Activated CD4-positive, alpha-beta T cell treated with anti-CD3 and anti-CD28 coated beads, Interleukin-2, amount 50 U/mL, for 4 hours (primary cell): Measurements from ENCODE around the gene NTM.

ENCODE experiments used
- DNase-seq, 2 experiments: peaks; one replicate each; pipeline ENCODE4 v3.0.0-alpha.2; 2020

The NTM gene

GRCh38 chr11:131510662-131511061 is 140.2 kb downstream of the NTM start:
- DNase-seq = no peak

GRCh38 chr11:131511794-131512193 is 141.4 kb downstream of the NTM start:
- no peak for DNase-seq

GRCh38 chr11:131512228-131512627 is 141.8 kb downstream of the NTM start:
- no peak for DNase-seq

GRCh38 chr11:131514062-131514461 is 143.6 kb downstream of the NTM start:
- no peak for DNase-seq

- no peak for DNase-seq
Observed at GRCh38 chr11:131518305-131518838, 148.0 kb downstream of the NTM start.

GRCh38 chr11:131522851-131523250 is 152.4 kb downstream of the NTM start:
- no peak for DNase-seq

- DNase-seq = no peak
Observed at GRCh38 chr11:131530407-131530806, 160.0 kb downstream of the NTM start.

GRCh38 chr11:131533149-131533548 is 162.7 kb downstream of the NTM start:
- no peak for DNase-seq

- no peak for DNase-seq
Observed at GRCh38 chr11:131533998-131534397, 163.6 kb downstream of the NTM start.

GRCh38 chr11:131534611-131535010 is 164.2 kb downstream of the NTM start:
- DNase-seq = no peak

GRCh38 chr11:131536159-131536558 is 165.7 kb downstream of the NTM start:
- DNase-seq = no peak

GRCh38 chr11:131537196-131537595 is 166.8 kb downstream of the NTM start:
- DNase-seq = no peak

GRCh38 chr11:131537748-131538147 is 167.3 kb downstream of the NTM start:
- no peak for DNase-seq

GRCh38 chr11:131538322-131538721 is 167.9 kb downstream of the NTM start:
- no peak for DNase-seq

GRCh38 chr11:131540676-131541075 is 170.3 kb downstream of the NTM start:
- DNase-seq = no peak

GRCh38 chr11:131543389-131544025 is 173.1 kb downstream of the NTM start:
- no peak for DNase-seq

- no peak for DNase-seq
Observed at GRCh38 chr11:131544591-131544990, 174.2 kb downstream of the NTM start.

- no peak for DNase-seq
Observed at GRCh38 chr11:131546218-131546895, 175.9 kb downstream of the NTM start.

GRCh38 chr11:131549099-131549498 is 178.7 kb downstream of the NTM start:
- DNase-seq = no peak

- DNase-seq = no peak
Observed at GRCh38 chr11:131549770-131550169, 179.4 kb downstream of the NTM start.

- no peak for DNase-seq
Observed at GRCh38 chr11:131560287-131560686, 189.9 kb downstream of the NTM start.

GRCh38 chr11:131561501-131561900 is 191.1 kb downstream of the NTM start:
- no peak for DNase-seq

GRCh38 chr11:131561972-131562371 is 191.6 kb downstream of the NTM start:
- DNase-seq = no peak

GRCh38 chr11:131568318-131568717 is 197.9 kb downstream of the NTM start:
- DNase-seq = no peak

- DNase-seq = no peak
Observed at GRCh38 chr11:131571571-131571970, 201.2 kb downstream of the NTM start.
